ENCODE measurements around the gene RAPSN. TPM values are rescaled to one million over a fixed set of nuclear protein-coding genes. Genes with fewer than 3 reads are reported as not detected.
"Not testable (repeated sequence)": the region's sequence is repeated elsewhere in the genome, so short reads cannot be mapped to it uniquely, and the experiment has no call there.

Gene RAPSN
- polyA plus RNA-seq, 2 donors, result 0.13 to 0.16 TPM

- no peaks in the 10 kb centered on the region for H3K27me3 ChIP-seq (ENCODE audit: control insufficient read depth in 1 of 2, insufficient read depth in 2 of 2, low read length in 2 of 2)
- peak overlapping the region; percentile 22 to 73 for H3K27ac ChIP-seq (ENCODE audit: low read depth in 2 of 2, low read length in 1 of 2)
- no peak overlapping the region for H3K4me3 ChIP-seq (ENCODE audit: low read depth in 1 of 2, low read length in 2 of 2)
- H3K36me3 ChIP-seq (ENCODE audit: control insufficient read depth in 2 of 2, insufficient read depth in 2 of 2, low read length in 1 of 2), result peaks cover 11 to 26% of the 10 kb centered on the region in 2 donors
- H3K4me1 ChIP-seq (ENCODE audit: control insufficient read depth in 2 of 2, insufficient read depth in 2 of 2, low read length in 1 of 2), result peaks cover 3 to 4% of the 10 kb centered on the region in 2 donors
- no peaks in the 10 kb centered on the region for H3K9me3 ChIP-seq (ENCODE audit: control insufficient read depth in 2 of 2, insufficient read depth in 1 of 2, low read depth in 1 of 2, low read length in 1 of 2)
- WGBS, 2 donors, result 77 to 80% methylated on average over 7 of the region's 7 CpGs
Measured at GRCh38 chr11:47467357-47467756, 18.4 kb upstream of the RAPSN start.

- no peaks in the 10 kb centered on the region for H3K9me3 ChIP-seq (ENCODE audit: control insufficient read depth in 2 of 2, insufficient read depth in 1 of 2, low read depth in 1 of 2, low read length in 1 of 2)
- no peak overlapping the region for H3K4me3 ChIP-seq (ENCODE audit: low read depth in 1 of 2, low read length in 2 of 2)
- 35 to 53% methylated on average over 4 of the region's 4 CpGs for WGBS, 2 donors
- H3K27me3 ChIP-seq (ENCODE audit: control insufficient read depth in 1 of 2, insufficient read depth in 2 of 2, low read length in 2 of 2), result no peaks in the 10 kb centered on the region
- peaks cover 11 to 22% of the 10 kb centered on the region in 2 donors for H3K36me3 ChIP-seq (ENCODE audit: control insufficient read depth in 2 of 2, insufficient read depth in 2 of 2, low read length in 1 of 2)
- H3K4me1 ChIP-seq (ENCODE audit: control insufficient read depth in 2 of 2, insufficient read depth in 2 of 2, low read length in 1 of 2), result peaks cover 3 to 4% of the 10 kb centered on the region in 2 donors
- H3K27ac ChIP-seq (ENCODE audit: low read depth in 2 of 2, low read length in 1 of 2), result peak overlapping the region in 1 of 2 donors; percentile 73
Measured at GRCh38 chr11:47466701-47467250, 17.8 kb upstream of the RAPSN start.

- Histone ChIP-seq H3K27ac (ENCODE audit: low read depth in 2 of 2, low read length in 1 of 2) (no peak overlapping the region), H3K4me1 (ENCODE audit: control insufficient read depth in 2 of 2, insufficient read depth in 2 of 2, low read length in 1 of 2) (peaks cover 3 to 4% of the 10 kb centered on the region in 2 donors), H3K4me3 (ENCODE audit: low read depth in 1 of 2, low read length in 2 of 2) (no peak overlapping the region), H3K36me3 (ENCODE audit: control insufficient read depth in 2 of 2, insufficient read depth in 2 of 2, low read length in 1 of 2) (peaks cover 11 to 16% of the 10 kb centered on the region in 2 donors), H3K27me3 (ENCODE audit: control insufficient read depth in 1 of 2, insufficient read depth in 2 of 2, low read length in 2 of 2) (no peaks in the 10 kb centered on the region), H3K9me3 (ENCODE audit: control insufficient read depth in 2 of 2, insufficient read depth in 1 of 2, low read depth in 1 of 2, low read length in 1 of 2) (no peaks in the 10 kb centered on the region)
- WGBS, 2 donors, result 41 to 54% methylated on average over 5 of the region's 5 CpGs
Measured at GRCh38 chr11:47466201-47466600, 17.3 kb upstream of the RAPSN start.

- Histone ChIP-seq H3K9me3 (ENCODE audit: control insufficient read depth in 2 of 2, insufficient read depth in 1 of 2, low read depth in 1 of 2, low read length in 1 of 2) (no peaks in the 10 kb centered on the region), H3K27ac (ENCODE audit: low read depth in 2 of 2, low read length in 1 of 2) (no peak overlapping the region), H3K4me1 (ENCODE audit: control insufficient read depth in 2 of 2, insufficient read depth in 2 of 2, low read length in 1 of 2) (peaks cover 3 to 4% of the 10 kb centered on the region in 2 donors), H3K36me3 (ENCODE audit: control insufficient read depth in 2 of 2, insufficient read depth in 2 of 2, low read length in 1 of 2) (peaks cover 0 to 5% of the 10 kb centered on the region in 2 donors), H3K4me3 (ENCODE audit: low read depth in 1 of 2, low read length in 2 of 2) (no peak overlapping the region), H3K27me3 (ENCODE audit: control insufficient read depth in 1 of 2, insufficient read depth in 2 of 2, low read length in 2 of 2) (no peaks in the 10 kb centered on the region)
- WGBS, 2 donors, result 89 to 93% methylated on average over 5 of the region's 5 CpGs
Measured at GRCh38 chr11:47464483-47464882, 15.5 kb upstream of the RAPSN start.

- H3K4me3 ChIP-seq (ENCODE audit: low read depth in 1 of 2, low read length in 2 of 2), result no peak overlapping the region
- no peaks in the 10 kb centered on the region for H3K9me3 ChIP-seq (ENCODE audit: control insufficient read depth in 2 of 2, insufficient read depth in 1 of 2, low read depth in 1 of 2, low read length in 1 of 2)
- 94 to 95% methylated on average over 7 of the region's 7 CpGs for WGBS, 2 donors
- no peaks in the 10 kb centered on the region for H3K36me3 ChIP-seq (ENCODE audit: control insufficient read depth in 2 of 2, insufficient read depth in 2 of 2, low read length in 1 of 2)
- H3K27me3 ChIP-seq (ENCODE audit: control insufficient read depth in 1 of 2, insufficient read depth in 2 of 2, low read length in 2 of 2), result no peaks in the 10 kb centered on the region
- no peak overlapping the region for H3K27ac ChIP-seq (ENCODE audit: low read depth in 2 of 2, low read length in 1 of 2)
- H3K4me1 ChIP-seq (ENCODE audit: control insufficient read depth in 2 of 2, insufficient read depth in 2 of 2, low read length in 1 of 2), result peaks cover 0 to 3% of the 10 kb centered on the region in 2 donors
Measured at GRCh38 chr11:47461876-47462275, 12.9 kb upstream of the RAPSN start.

- H3K27me3 ChIP-seq (ENCODE audit: control insufficient read depth in 1 of 2, insufficient read depth in 2 of 2, low read length in 2 of 2), result no peaks in the 10 kb centered on the region
- 99 to 100% methylated on average over 2 of the region's 2 CpGs for WGBS, 2 donors
- H3K27ac ChIP-seq (ENCODE audit: low read depth in 2 of 2, low read length in 1 of 2), result no peak overlapping the region
- no peaks in the 10 kb centered on the region for H3K9me3 ChIP-seq (ENCODE audit: control insufficient read depth in 2 of 2, insufficient read depth in 1 of 2, low read depth in 1 of 2, low read length in 1 of 2)
- no peaks in the 10 kb centered on the region for H3K36me3 ChIP-seq (ENCODE audit: control insufficient read depth in 2 of 2, insufficient read depth in 2 of 2, low read length in 1 of 2)
- H3K4me3 ChIP-seq (ENCODE audit: low read depth in 1 of 2, low read length in 2 of 2), result no peak overlapping the region
- no peaks in the 10 kb centered on the region for H3K4me1 ChIP-seq (ENCODE audit: control insufficient read depth in 2 of 2, insufficient read depth in 2 of 2, low read length in 1 of 2)
Measured at GRCh38 chr11:47460571-47461235, 11.8 kb upstream of the RAPSN start.

- H3K27ac ChIP-seq (ENCODE audit: low read depth in 2 of 2, low read length in 1 of 2); H3K4me3 ChIP-seq (ENCODE audit: low read depth in 1 of 2, low read length in 2 of 2); H3K36me3 ChIP-seq (ENCODE audit: control insufficient read depth in 2 of 2, insufficient read depth in 2 of 2, low read length in 1 of 2); H3K9me3 ChIP-seq (ENCODE audit: control insufficient read depth in 2 of 2, insufficient read depth in 1 of 2, low read depth in 1 of 2, low read length in 1 of 2); H3K27me3 ChIP-seq (ENCODE audit: control insufficient read depth in 1 of 2, insufficient read depth in 2 of 2, low read length in 2 of 2); H3K4me1 ChIP-seq (ENCODE audit: control insufficient read depth in 2 of 2, insufficient read depth in 2 of 2, low read length in 1 of 2): not testable (repeated sequence)
- WGBS, 2 donors, result 8 to 19% methylated on average over 7 to 8 of the region's 8 CpGs
Measured at GRCh38 chr11:47454258-47454671, 5.3 kb upstream of the RAPSN start.

GRCh38 chr11:47453365-47453764 is 4.4 kb upstream of the RAPSN start:
- H3K4me1 ChIP-seq (ENCODE audit: control insufficient read depth in 2 of 2, insufficient read depth in 2 of 2, low read length in 1 of 2), result peaks cover 0 to 4% of the 10 kb centered on the region in 2 donors
- H3K9me3 ChIP-seq (ENCODE audit: control insufficient read depth in 2 of 2, insufficient read depth in 1 of 2, low read depth in 1 of 2, low read length in 1 of 2), result no peaks in the 10 kb centered on the region
- H3K4me3 ChIP-seq (ENCODE audit: low read depth in 1 of 2, low read length in 2 of 2), result no peak overlapping the region
- H3K27ac ChIP-seq (ENCODE audit: low read depth in 2 of 2, low read length in 1 of 2), result no peak overlapping the region
- WGBS, 2 donors, result 92 to 94% methylated on average over 8 of the region's 8 CpGs
- H3K36me3 ChIP-seq (ENCODE audit: control insufficient read depth in 2 of 2, insufficient read depth in 2 of 2, low read length in 1 of 2), result no peaks in the 10 kb centered on the region
- H3K27me3 ChIP-seq (ENCODE audit: control insufficient read depth in 1 of 2, insufficient read depth in 2 of 2, low read length in 2 of 2), result no peaks in the 10 kb centered on the region

- WGBS, 2 donors, result 86 to 88% methylated on average over 4 of the region's 4 CpGs
- H3K9me3 ChIP-seq (ENCODE audit: control insufficient read depth in 2 of 2, insufficient read depth in 1 of 2, low read depth in 1 of 2, low read length in 1 of 2), result no peaks in the 10 kb centered on the region
- peaks cover 0 to 4% of the 10 kb centered on the region in 2 donors for H3K4me1 ChIP-seq (ENCODE audit: control insufficient read depth in 2 of 2, insufficient read depth in 2 of 2, low read length in 1 of 2)
- H3K27me3 ChIP-seq (ENCODE audit: control insufficient read depth in 1 of 2, insufficient read depth in 2 of 2, low read length in 2 of 2), result no peaks in the 10 kb centered on the region
- H3K36me3 ChIP-seq (ENCODE audit: control insufficient read depth in 2 of 2, insufficient read depth in 2 of 2, low read length in 1 of 2), result no peaks in the 10 kb centered on the region
- no peak overlapping the region for H3K27ac ChIP-seq (ENCODE audit: low read depth in 2 of 2, low read length in 1 of 2)
- H3K4me3 ChIP-seq (ENCODE audit: low read depth in 1 of 2, low read length in 2 of 2), result no peak overlapping the region
Measured at GRCh38 chr11:47451990-47452389, 3.1 kb upstream of the RAPSN start.

- 74 to 85% methylated on average over 4 of the region's 4 CpGs for WGBS, 2 donors
- no peak overlapping the region for H3K27ac ChIP-seq (ENCODE audit: low read depth in 2 of 2, low read length in 1 of 2)
- no peak overlapping the region for H3K4me3 ChIP-seq (ENCODE audit: low read depth in 1 of 2, low read length in 2 of 2)
- H3K9me3 ChIP-seq (ENCODE audit: control insufficient read depth in 2 of 2, insufficient read depth in 1 of 2, low read depth in 1 of 2, low read length in 1 of 2), result no peaks in the 10 kb centered on the region
- no peaks in the 10 kb centered on the region for H3K36me3 ChIP-seq (ENCODE audit: control insufficient read depth in 2 of 2, insufficient read depth in 2 of 2, low read length in 1 of 2)
- no peaks in the 10 kb centered on the region for H3K27me3 ChIP-seq (ENCODE audit: control insufficient read depth in 1 of 2, insufficient read depth in 2 of 2, low read length in 2 of 2)
- H3K4me1 ChIP-seq (ENCODE audit: control insufficient read depth in 2 of 2, insufficient read depth in 2 of 2, low read length in 1 of 2), result peaks cover 0 to 4% of the 10 kb centered on the region in 2 donors
Measured at GRCh38 chr11:47451436-47451835, 2.5 kb upstream of the RAPSN start.

All from esophagus (tissue), 2 donors.